GM18505 (cell line): ENCODE data around the gene PAOX.
"Not testable (repeated sequence)": the region's sequence is repeated elsewhere in the genome, so short reads cannot be mapped to it uniquely, and the experiment has no call there.

Experiments
- ATAC-seq: cut with Tn5 transposase; IDR thresholded peaks from one replicate; pipeline ENCODE4 v1.9.1; 2021; ENCODE audit not compliant: unreplicated experiment
- POLR2A ChIP-seq: IDR thresholded peaks from 4 replicates; pipeline ENCODE4 v1.6.1; 2011; ENCODE audit warnings: borderline replicate concordance; ENCODE audit not compliant: insufficient read depth, insufficient read length; ENCODE audit errors: extremely low read depth

The PAOX gene

DNA sequence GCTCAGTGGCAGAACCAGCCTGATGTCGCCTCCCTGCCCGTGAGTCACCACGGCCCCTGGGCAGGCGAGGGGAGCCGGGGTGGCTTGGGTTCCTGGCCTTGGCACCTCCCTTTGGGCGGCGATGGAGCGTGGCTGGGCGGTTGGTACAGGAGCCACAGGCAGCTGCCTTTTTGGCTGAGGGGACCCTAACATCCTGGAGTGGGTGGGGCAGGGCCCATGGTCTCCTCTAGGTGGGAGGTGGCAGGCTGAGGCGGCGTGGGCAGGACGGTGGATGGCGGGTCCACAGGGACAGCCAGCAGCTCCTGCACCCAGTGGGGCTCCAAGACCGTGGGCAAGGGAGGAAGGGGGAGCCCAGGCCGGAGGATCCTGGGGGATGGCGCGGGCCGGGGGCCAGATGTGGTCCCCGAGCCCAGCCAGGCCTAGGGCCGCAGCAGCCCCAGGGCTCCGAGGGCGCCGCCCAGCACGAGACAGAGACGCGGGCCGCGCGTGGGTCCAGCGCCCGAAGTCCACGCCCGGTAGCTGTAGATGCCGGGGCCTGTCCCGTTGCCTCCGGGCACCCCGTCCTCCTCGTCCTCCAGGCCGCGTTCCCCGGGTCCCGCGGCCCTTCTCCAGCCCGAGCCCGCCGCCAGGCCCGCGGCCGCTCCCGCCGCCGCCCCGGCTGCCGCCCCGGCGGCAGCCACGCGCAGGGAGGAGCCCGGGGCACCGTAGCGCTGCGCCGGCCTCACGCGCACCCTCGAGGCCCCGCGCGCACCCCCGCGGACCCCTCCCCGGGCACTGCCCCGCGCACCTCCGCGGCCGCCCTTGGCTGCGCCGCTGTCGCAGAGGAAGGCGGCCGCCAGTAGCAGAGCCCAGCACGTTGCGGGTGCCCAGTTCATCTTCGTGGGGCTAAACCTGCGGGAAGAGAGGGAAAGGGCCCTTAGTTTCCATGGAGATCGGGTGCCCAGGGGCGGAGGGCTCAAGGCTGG is 44.0 kb downstream of the PAOX start:
- ATAC-seq = no peak
- no peak for TF ChIP-seq POLR2A

DNA sequence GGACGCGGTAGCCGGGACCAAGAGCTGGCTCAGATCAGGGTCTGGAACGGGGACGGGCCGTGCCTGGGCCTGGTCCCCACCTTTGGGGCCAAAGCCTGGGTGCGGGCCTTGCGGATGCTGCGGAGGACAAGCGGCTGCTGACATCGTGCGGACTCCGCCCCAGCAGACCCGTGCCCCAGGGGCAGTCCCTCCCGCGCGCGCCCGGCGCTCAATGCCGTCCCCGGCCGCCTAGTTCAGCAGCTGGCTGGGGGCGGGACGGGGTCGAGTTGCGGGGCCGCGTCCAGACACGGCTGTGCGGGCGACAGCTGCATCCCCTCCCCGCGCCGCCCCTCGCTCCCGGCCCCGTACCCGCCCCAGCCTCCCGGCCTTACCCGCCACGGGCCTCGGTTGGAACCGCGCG is 45.0 kb downstream of the PAOX start:
- ATAC-seq = not testable (repeated sequence)

GRCh38 chr10:133424601-133425000 is 45.5 kb downstream of the PAOX start, which contains the start of gene SPRN:
Gene SPRN (minus strand): TSS chr10:133424625. CDS start chr10:133423681, 944 bp downstream.
- not testable (repeated sequence) for ATAC-seq

GRCh38 chr10:133429571-133429970 is 50.5 kb downstream of the PAOX start:
- ATAC-seq = not testable (repeated sequence)

DNA sequence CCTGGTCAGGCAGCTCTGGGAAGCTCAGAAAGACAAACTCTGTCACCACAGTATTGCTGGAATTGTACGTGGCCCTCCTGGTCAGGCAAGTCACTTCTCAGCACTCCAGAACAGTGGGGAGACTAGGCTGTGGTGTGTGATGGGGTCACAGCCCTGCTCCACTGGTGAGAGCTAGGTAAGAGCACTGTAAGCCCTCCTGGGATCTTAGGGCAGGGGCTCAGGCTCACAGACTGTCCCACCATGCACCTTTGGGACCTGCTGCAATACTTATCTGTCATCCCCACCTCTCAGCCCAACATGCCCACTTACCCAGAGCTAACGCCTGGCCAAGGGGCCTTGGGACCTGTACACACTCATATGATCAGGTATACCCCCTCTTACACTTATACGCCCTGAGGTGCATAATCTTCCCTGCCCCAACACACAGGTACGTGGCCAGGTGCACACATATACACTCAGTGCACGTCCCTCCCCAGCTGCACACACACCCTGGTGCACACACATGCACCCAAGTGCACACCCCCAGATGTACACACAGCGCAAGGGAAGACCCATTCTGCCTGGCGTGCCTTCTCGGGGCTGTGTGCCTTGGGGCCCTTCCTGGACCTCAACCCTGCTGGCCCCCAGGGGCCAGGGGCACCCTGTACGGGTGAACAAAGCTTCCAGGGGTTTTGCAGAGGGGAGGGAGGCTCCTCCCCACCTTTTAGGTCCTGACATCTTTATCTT is 53.0 kb downstream of the PAOX start:
- ATAC-seq = not testable (repeated sequence)

DNA sequence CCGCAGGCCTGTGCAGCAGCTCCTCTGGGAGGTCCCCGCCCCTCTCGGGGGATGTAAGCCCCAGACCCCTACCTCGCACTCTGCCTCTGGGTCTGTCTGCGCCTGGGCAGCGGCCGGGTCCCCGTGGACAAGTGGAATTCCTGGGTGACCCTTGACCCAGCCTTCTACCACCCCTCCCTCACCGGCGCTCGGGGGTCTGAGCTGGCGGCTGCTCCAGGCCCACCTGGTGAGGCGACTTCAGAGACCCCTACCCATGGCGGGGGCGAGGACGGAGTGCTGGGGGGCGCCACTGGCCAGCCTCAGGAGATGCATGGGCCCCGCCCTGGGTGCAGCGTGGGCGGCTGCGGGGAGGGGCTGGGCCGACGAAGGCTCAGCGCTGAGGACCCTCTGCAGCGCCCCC is 53.7 kb downstream of the PAOX start:
- ATAC-seq = not testable (repeated sequence)

GRCh38 chr10:133438711-133439273 is 59.7 kb downstream of the PAOX start:
- ATAC-seq = no peak
- TF ChIP-seq POLR2A = no peak

GRCh38 chr10:133439517-133440461 is 60.7 kb downstream of the PAOX start:
- no peak for ATAC-seq
- no peak for TF ChIP-seq POLR2A

DNA sequence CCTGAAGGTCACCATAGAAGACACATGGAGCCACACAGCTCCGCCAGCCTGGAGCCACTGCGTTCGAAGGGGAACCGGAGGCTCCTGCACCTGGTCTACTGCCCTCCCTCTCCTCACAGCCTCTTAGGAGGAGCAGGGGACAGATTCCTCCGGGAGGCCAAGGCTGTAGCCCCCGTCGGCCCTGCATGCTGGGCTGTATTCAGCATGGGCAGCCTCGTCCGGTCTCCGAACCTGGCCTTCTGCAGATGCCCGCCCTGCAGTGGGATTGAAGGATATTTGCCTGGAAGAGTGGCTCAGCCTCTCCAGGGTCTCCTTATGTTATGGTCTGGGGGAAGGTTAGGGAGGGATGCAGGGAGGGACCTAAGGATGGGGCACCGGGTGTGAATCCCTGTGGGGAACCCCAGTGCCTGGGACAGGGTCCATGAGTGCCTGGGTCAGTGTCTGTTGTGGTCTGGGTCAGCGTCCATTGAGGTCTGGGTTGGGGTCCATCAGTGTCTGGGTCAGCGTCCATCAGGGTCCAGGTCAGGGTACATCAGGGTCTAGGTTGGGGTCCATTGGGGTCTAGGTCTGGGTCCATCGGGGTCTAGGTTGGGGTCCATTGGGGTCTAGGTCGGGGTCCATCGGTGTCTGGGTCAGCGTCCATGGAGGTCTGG is 61.7 kb downstream of the PAOX start:
- ATAC-seq = no peak
- no peak for TF ChIP-seq POLR2A
